Posterior cingulate gyrus (tissue), 11 donors: ENCODE data around the gene ZXDA.
"Not testable (repeated sequence)": the region's sequence is repeated elsewhere in the genome, so short reads cannot be mapped to it uniquely, and the experiment has no call there.

Source experiments
- DNase-seq, 10 donors: peaks; one replicate each; pipeline versions ENCODE4 v3.0.0 to v3.0.0-alpha.2; 2020 to 2021; ENCODE audit warnings: mixed read lengths in 3 of 10
- intact Hi-C: fragments of 100-400 bp; cut with DNase I; formaldehyde crosslinking; loops from one replicate; pipeline ENCODE4 v1.15.1; 2023

The ZXDA gene, protein sequence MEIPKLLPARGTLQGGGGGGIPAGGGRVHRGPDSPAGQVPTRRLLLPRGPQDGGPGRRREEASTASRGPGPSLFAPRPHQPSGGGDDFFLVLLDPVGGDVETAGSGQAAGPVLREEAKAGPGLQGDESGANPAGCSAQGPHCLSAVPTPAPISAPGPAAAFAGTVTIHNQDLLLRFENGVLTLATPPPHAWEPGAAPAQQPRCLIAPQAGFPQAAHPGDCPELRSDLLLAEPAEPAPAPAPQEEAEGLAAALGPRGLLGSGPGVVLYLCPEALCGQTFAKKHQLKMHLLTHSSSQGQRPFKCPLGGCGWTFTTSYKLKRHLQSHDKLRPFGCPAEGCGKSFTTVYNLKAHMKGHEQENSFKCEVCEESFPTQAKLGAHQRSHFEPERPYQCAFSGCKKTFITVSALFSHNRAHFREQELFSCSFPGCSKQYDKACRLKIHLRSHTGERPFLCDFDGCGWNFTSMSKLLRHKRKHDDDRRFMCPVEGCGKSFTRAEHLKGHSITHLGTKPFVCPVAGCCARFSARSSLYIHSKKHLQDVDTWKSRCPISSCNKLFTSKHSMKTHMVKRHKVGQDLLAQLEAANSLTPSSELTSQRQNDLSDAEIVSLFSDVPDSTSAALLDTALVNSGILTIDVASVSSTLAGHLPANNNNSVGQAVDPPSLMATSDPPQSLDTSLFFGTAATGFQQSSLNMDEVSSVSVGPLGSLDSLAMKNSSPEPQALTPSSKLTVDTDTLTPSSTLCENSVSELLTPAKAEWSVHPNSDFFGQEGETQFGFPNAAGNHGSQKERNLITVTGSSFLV

DNA sequence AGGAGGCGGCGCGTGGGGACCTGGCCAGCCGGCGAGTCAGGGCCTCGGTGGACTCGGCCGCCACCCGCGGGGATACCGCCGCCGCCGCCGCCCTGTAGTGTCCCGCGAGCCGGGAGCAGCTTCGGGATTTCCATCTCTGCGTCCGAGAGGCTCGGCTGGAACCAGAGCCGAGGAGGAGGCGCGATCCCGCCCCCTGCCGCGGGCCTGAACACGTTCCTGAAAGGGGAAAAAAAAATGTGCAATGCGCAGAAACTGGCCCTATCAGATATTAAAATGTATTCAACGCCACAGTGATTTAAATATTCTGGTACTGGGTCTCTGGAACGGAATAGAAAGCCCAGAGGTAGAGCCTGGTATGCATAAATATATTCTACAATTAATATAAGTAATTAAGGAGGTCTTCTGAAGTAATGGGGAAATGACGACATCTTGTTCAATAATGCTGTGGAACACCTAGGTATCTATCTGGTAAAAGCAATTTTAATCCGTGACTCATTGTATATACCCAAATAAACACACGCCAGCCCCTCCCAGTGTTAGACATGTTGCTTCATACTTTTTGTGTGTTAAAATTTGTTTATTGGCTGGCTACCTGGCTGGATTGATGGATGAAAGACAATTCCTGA is at the start of gene ZXDA:
Gene ZXDA, minus strand, starts transcription at position 172 of the 626 bp plus-strand sequence. Its CDS starts 38 bp downstream, at position 134.
- not testable (repeated sequence) for DNase-seq
- intact Hi-C loops, result loop anchor here (10.0 kb wide), 1 partner anchor 1106 kb away; no protein-coding TSS in a partner anchor

DNA sequence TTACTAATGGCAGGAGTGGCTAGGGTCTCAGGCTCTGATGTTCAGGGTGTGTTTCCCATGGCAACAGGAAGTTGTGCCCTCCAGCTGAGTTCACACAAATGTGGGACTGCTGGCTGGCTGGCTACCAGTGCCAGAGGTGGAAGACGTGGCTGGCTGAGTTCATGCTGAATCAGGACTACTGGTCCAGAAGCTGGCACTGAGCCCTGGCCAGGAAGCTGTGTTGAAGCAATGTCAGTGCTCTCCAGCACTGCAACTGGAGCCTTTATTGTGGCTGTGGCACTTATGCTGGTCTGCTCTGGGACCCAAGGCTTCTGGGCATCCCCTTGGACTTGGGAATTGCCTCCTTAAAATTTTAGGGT is 42.0 kb upstream of the ZXDA start:
- intact Hi-C loops, result no loop called here
- no peak for DNase-seq

DNA sequence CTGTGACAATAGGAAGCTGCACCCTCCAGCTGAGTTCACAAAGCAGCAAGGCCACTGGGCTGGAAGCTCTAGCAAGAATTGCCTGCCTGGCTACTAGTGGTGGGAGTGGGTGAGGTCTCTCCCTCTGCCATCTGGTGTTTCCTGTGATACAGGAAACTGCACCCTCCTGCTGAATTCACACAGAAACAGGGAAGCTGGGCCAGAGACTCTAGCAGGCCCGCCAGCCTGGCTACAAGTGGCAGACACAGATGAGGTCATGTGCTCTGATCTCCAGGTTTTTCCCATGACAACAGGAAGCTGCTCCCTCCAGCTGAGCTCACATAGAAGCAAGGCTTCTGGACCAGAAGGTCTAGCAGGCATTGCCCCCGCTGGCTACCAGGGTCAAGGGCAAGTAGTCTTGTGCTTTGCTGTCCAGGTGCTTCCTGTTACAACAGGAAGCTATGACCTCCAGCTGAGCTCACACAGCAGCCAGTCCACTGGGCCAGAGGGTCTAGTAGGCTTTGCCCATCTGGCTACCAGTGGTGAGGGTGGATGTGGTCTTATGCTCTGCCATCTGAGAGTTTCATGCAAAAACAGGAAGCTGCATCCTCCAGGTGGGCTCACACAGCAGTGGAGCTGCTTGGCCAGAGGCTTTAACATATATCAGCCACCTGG is 41.5 kb upstream of the ZXDA start:
- DNase-seq, result no peak
- intact Hi-C loops, result no loop called here

DNA sequence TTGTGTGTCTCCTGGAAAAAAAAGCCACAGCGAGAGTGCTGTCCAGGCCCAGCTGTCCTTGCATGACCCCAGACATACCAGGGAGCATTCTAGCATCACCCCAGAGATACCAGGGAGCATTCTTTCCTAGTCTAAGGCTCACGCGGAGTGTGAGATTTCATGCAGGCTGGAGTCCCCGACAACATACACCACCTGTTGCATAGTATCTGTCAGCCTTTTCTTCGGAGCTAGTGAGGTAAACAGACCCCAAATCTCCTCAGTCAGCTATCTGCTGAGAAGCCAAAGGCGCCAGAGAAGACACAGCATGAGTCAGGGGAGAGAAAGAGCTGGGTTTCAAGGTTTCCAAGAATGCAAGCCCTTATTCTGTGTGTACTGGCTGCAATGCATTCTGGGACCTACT is 23.1 kb upstream of the ZXDA start:
- intact Hi-C loops, result no loop called here
- DNase-seq, result no peak

DNA sequence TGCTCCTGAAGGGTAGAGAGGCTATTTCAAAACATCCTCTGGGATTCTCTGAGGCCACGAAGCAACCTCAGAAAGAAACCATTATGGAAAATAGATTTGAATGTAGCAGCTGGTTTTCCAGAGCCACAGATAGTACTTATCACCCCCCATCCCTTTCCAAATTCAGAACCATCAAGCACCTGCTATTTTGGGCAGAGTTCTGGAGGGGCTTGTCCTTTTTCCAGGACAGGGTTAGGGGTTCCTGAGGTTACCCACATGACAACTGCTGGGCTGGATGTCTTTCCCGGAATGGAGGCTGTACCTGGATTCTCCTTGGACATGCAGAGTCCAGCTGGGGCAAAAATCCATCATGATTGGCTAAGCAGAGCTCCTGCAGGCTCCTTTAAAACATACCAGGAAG is 22.0 kb upstream of the ZXDA start:
- no peak for DNase-seq
- intact Hi-C loops, result no loop called here

DNA sequence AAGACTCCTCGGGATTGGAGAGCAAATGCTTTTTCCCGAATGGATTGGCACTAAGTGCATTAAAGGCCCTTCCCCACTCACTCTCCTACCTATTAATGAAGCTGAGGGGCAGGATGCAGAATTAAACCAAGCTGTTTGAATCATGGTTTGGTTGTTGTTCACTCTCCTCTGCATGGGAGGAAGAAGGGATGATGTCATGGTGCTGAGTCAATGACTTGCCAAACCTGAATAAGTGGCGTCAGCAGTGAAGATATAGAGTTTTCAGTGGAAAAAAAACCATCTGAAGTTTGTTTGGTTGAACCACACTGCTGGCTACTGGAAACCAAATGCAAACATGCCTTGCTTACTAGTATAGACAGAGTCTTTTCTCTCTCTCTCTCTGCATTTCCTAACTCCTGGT is 19.8 kb upstream of the ZXDA start:
- intact Hi-C loops, result no loop called here
- no peak for DNase-seq

DNA sequence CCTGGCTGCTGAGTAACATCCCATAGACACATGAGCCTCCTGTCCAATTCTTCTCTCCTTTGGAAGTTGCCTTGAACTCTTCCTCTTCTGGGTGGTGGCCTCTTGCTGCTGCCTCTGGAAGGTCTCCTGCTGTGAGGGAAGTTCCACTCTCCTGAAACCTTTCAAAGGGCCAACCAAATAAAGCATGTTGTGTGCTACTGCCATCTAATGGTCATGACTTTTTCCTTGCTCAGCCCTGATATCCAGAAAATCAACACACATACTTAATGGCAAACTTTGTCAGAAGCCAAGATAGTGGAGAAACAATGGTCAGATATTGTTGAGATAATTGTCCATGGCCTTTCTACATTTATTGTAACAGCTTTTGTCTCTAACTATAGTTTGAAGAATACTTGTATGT is 19.1 kb upstream of the ZXDA start:
- intact Hi-C loops, result loop anchor here (1.0 to 10.0 kb wide), 2 partner anchors 108 to 345 kb away; no protein-coding TSS in a partner anchor
- DNase-seq, result no peak

DNA sequence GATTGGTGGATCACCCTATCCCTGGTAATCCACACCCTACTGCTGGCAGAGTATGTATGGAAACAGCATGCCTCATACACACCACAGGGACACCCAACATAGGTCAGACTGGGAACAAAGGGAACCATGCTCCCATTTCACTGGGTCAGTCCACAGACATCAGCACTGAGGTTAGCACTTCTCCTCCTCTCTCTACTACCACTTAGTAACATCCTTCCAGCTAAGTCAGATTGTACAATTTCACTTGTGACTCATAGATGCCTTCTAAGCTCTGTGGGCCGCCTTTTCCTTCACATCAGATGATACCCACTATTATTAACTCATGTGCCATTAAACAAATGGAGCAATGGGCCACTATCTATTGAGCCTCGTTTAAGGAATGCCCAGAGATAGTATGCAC is 15.5 kb upstream of the ZXDA start:
- DNase-seq, result no peak
- intact Hi-C loops, result loop anchor here (10.0 kb wide), 1 partner anchor 341 kb away; no protein-coding TSS in a partner anchor

DNA sequence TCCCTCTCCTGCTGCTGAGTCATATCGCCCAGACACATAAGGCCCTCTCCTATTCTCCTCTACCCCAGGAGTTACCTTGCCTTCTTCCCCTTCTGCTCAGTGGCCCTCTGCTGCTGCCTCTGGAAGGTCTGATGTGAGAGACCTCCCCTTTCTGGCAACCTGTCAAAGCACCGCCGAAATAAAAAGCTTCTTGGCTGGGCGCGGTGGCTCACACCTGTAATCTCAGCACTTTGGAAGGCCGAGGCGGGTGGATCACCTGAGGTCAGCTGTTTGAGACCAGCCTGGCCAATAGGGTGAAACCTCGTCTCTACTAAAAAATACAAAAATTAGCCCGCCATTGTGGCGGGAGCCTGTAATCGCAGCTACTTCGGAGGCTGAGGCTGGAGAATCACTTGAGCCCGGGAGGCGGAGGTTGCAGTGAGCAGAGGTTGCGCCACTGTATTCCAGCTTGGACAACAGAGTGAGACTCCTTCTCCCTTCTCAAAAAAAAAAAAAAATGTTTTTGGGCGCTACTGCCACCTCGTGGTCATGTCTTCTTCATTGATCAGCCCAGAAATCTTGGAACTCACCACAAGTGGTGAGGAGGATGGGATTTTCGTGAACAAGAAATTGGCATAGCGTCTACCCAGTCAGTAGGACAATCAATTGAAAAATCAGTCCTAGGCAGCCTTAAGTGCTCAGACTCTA is 8.6 kb upstream of the ZXDA start:
- peak in 1 of 10 donors; percentile 66 for DNase-seq
- intact Hi-C loops, result loop anchor here (2.0 to 10.0 kb wide), 2 partner anchors 96 to 1114 kb away; no protein-coding TSS in a partner anchor

DNA sequence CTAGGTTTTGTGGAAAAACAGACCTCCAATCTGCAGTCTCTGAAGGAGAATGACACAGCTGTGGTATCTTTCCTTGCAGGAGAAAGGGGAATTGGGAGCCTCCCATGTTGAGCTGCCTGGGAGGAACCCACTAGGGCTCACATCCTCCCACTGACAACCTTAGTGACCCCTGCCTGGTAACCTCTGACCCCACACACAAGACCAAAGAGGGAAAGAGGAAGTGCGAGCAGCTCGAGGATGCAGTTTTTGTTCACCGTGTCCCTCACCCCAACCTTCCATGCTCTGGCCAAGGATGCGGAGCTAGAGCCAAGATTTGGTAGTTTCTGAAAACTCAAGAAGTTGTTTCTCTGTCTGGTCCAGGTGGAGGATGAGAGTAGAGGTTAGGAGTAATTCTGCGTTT is 5.4 kb upstream of the ZXDA start:
- intact Hi-C loops, result loop anchor here (10.0 kb wide), 1 partner anchor 1111 kb away; no protein-coding TSS in a partner anchor
- no peak for DNase-seq

DNA sequence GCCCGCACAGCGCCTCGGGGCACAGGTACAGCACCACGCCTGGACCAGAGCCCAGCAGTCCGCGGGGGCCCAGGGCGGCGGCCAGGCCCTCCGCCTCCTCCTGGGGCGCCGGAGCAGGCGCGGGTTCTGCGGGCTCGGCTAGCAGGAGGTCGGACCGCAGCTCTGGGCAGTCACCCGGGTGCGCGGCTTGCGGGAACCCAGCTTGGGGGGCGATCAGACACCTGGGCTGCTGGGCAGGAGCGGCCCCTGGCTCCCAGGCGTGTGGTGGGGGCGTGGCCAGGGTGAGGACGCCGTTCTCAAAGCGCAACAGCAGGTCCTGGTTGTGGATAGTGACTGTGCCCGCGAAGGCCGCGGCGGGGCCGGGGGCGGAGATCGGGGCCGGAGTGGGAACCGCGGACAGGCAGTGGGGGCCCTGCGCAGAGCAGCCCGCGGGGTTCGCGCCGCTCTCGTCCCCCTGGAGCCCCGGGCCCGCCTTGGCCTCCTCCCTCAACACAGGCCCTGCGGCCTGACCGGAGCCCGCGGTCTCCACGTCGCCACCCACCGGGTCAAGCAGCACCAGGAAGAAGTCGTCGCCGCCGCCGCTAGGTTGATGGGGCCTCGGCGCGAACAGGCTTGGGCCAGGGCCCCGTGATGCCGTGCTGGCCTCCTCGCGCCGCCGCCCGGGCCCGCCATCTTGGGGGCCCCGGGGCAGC is 517 bp downstream of the ZXDA start:
- intact Hi-C loops, result loop anchor here (10.0 kb wide), 1 partner anchor 1105 kb away; no protein-coding TSS in a partner anchor
- DNase-seq, result peak in 7 of 10 donors; percentile 4 to 84 (median 24)

DNA sequence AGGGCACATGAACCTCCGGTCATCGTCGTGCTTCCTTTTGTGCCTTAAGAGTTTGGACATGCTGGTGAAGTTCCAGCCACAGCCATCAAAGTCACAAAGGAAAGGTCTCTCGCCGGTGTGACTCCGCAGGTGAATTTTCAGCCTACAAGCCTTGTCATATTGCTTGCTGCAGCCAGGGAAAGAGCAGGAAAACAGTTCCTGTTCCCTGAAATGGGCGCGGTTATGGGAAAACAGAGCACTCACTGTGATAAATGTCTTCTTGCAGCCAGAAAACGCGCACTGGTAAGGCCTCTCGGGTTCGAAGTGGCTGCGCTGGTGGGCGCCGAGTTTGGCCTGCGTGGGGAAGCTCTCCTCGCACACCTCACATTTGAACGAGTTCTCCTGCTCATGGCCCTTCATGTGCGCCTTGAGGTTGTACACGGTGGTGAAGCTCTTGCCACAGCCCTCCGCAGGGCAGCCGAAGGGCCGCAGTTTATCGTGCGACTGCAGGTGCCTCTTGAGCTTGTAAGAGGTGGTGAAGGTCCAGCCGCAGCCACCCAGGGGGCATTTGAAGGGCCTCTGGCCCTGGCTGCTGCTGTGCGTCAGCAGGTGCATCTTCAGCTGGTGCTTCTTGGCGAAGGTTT is 1.2 kb downstream of the ZXDA start:
- intact Hi-C loops, result not testable (repeated sequence)
- DNase-seq, result peak in 1 of 10 donors; percentile 78

DNA sequence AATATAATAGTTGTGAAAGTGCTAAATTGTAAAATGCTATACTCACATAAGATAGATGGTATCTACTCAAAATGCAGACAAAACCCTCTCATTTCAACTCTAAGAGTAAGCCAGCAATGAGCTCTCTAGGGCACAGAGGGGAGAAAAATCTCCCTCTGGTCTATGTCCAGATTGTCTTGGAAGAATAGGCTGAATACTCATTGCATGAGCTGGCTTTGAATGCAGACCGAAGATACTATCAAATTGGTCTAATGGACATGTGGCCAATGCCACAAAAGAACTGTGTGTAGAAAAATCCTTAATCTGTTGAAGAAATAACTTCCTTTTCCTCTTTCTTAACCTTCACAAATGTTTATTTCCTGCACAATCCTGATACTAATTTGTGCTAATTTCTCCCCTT is 3.5 kb downstream of the ZXDA start:
- intact Hi-C loops, result no loop called here
- DNase-seq, result no peak

DNA sequence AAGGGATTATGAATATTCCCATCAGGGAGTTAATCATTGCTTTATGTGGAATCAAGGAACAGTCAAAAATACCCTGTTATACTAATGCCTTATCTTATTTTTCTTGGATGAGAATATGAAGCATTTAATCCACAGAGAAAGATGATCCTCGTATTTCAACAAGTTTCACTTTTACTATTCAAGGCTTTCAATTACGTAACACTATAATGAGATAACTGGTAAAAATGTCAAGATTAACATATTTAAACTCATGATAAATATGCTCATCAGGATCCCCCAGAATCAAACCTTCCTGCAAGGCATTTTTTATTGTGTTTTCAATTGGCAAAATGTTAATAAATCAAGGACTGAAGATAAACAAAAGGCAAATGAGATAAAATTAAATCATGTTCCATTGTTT is 5.1 kb downstream of the ZXDA start:
- DNase-seq, result no peak
- intact Hi-C loops, result no loop called here

DNA sequence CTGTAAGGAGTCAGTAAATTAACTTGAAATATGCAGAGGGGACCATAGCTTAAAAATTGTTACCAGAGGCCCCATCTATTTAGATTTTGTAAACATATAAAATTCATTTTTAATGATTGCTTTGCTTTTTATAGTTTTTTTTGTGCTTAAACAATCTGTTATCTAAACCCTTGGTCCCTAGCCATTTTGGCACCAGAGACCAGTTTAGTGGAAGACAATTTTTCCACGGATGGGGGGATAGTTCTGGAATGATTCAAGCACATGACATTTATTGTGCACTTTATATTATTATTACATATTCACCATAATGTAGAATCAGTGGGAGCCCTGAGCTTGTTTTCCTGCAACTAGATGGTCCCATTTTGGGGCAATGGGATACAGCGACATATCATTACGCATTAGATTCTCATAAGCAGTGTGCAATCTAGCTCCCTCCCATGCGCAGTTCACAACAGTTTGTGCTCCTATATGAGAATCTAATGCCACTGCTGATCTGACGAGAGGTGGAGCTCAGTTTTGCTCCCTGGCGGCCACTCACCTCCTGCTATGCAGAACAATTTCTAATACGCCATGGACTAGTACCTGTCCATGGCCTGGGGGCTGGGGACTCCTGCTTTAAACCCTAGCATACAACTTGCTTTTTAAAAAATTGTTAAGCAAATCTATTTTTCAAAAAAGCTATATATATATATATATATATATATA is 5.9 kb downstream of the ZXDA start:
- intact Hi-C loops, result no loop called here
- DNase-seq, result no peak

DNA sequence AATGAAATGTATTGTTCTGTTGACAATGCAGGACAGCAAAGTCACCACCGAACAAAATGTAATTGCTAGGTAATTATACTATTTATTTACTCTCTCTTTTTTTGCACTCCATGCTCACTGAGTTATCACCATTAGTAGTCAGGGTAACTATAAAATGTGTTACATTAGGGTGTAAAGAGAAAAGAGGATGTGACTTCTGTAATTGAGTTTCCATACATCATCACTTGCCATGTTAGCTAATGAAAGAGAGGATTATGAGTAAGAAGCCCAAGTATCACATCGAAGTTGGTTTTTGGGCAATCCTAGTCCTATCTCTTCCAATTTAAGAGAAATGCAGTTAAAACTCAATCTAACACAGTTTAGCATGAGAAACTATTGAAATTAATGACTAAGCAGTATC is 7.6 kb downstream of the ZXDA start:
- intact Hi-C loops, result no loop called here

DNA sequence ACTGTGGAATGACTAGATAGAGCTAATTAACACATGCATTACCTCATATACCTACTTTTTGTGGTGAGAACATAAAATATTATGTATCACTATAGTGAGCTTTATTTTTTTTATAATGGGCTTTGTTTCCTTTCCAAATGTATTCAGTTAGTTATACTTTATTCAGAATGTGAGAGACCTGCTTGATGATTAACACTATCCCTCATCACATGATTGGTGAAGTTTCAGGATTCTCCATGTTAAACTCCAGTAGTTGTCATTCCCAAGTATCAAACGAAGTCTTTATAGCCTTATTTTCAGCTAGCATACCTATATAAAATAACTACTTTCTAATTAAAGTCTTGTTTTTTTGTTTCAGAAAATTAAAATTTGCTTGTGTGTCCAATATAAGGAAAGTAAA is 8.8 kb downstream of the ZXDA start:
- intact Hi-C loops, result no loop called here
- no peak for DNase-seq

More for the DNA sequence above, 7.6 kb downstream of the ZXDA start:
- DNase-seq, result no peak

DNA sequence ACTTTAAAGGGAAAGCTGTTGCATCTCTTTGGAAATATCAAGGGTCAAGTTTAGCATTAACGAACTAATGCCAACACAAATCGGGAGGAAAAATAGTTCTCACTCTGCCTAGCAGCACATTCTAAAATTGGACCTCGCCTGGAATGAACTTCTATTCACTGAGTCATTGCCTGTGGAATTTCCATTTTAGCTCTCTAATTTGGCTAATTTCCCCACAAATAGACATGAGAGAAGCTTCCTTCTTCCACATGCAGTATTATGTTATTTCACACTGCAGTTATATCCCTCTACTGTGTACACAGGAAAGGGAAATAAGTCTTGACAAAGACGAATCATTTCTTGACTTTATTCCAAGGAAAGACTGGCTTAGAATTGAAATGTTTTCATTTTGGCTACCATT is 9.3 kb downstream of the ZXDA start:
- intact Hi-C loops, result no loop called here
- no peak for DNase-seq
